ENCODE data around the gene SLC25A51.

GRCh38 chr9:37916471-37917312 is 12.8 kb upstream of the SLC25A51 start:
- TF ChIP-seq, protein P1, sequence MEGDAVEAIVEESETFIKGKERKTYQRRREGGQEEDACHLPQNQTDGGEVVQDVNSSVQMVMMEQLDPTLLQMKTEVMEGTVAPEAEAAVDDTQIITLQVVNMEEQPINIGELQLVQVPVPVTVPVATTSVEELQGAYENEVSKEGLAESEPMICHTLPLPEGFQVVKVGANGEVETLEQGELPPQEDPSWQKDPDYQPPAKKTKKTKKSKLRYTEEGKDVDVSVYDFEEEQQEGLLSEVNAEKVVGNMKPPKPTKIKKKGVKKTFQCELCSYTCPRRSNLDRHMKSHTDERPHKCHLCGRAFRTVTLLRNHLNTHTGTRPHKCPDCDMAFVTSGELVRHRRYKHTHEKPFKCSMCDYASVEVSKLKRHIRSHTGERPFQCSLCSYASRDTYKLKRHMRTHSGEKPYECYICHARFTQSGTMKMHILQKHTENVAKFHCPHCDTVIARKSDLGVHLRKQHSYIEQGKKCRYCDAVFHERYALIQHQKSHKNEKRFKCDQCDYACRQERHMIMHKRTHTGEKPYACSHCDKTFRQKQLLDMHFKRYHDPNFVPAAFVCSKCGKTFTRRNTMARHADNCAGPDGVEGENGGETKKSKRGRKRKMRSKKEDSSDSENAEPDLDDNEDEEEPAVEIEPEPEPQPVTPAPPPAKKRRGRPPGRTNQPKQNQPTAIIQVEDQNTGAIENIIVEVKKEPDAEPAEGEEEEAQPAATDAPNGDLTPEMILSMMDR (IDR thresholded peaks at IDR 0.05), result no peak
- no peak for TF ChIP-seq EP300 (IDR thresholded peaks at IDR 0.05)
